NCI-H1105 treated with DMSO at 0.1 percent for 48 hours (cell line): ENCODE measurements around the gene PLCB2.

Experiments used
- DNase-seq: peaks from one replicate; lab custom pipeline; 2025; lab: John Stamatoyannopoulos, UW

PLCB2 gene

GRCh38 chr15:40250771-40251483, 56.8 kb downstream of the PLCB2 start:
- no peak for DNase-seq

GRCh38 chr15:40250304-40250656, 57.5 kb downstream of the PLCB2 start:
- no peak for DNase-seq

- DNase-seq: no peak
Measured at GRCh38 chr15:40249477-40250303, 58.0 kb downstream of the PLCB2 start.

- DNase-seq: no peak
Measured at GRCh38 chr15:40248006-40248783, 59.5 kb downstream of the PLCB2 start.

- no peak for DNase-seq
Measured at GRCh38 chr15:40247406-40247971, 60.2 kb downstream of the PLCB2 start.

GRCh38 chr15:40246496-40247280, 61.0 kb downstream of the PLCB2 start:
- no peak for DNase-seq

GRCh38 chr15:40245666-40246450, 61.9 kb downstream of the PLCB2 start:
- no peak for DNase-seq

- DNase-seq: no peak
Measured at GRCh38 chr15:40244961-40245523, 62.7 kb downstream of the PLCB2 start.

- no peak for DNase-seq
Measured at GRCh38 chr15:40243126-40243810, 64.5 kb downstream of the PLCB2 start.

- DNase-seq: no peak
Measured at GRCh38 chr15:40242601-40243000, 65.1 kb downstream of the PLCB2 start.

GRCh38 chr15:40242213-40242599, 65.5 kb downstream of the PLCB2 start:
- no peak for DNase-seq

GRCh38 chr15:40241269-40242212, 66.2 kb downstream of the PLCB2 start:
- no peak for DNase-seq

- DNase-seq: no peak
Measured at GRCh38 chr15:40240619-40241221, 67.0 kb downstream of the PLCB2 start.

GRCh38 chr15:40239693-40240618, 67.8 kb downstream of the PLCB2 start:
- no peak for DNase-seq

GRCh38 chr15:40239404-40239692, 68.4 kb downstream of the PLCB2 start:
- DNase-seq: no peak

GRCh38 chr15:40238532-40239403, 69.0 kb downstream of the PLCB2 start, which contains the start of gene PAK6:
TSS of gene PAK6 (plus strand) at chr15:40239063. CDS start at chr15:40264786, 25,723 bp downstream.
- DNase-seq: peak; percentile 58
